Central memory CD4-positive, alpha-beta T cell (primary cell): Measurements from ENCODE around the gene IRS1.

Source experiments
- DNase-seq: peaks from one replicate; pipeline ENCODE4 v3.0.0; 2022

Gene IRS1

GRCh38 chr2:226813148-226813701, 13.6 kb upstream of the IRS1 start:
- DNase-seq: no peak

GRCh38 chr2:226803410-226803809, 3.8 kb upstream of the IRS1 start:
- no peak for DNase-seq

- peak; percentile 62 for DNase-seq
Measured at GRCh38 chr2:226802573-226802972, 3.0 kb upstream of the IRS1 start.

DNA sequence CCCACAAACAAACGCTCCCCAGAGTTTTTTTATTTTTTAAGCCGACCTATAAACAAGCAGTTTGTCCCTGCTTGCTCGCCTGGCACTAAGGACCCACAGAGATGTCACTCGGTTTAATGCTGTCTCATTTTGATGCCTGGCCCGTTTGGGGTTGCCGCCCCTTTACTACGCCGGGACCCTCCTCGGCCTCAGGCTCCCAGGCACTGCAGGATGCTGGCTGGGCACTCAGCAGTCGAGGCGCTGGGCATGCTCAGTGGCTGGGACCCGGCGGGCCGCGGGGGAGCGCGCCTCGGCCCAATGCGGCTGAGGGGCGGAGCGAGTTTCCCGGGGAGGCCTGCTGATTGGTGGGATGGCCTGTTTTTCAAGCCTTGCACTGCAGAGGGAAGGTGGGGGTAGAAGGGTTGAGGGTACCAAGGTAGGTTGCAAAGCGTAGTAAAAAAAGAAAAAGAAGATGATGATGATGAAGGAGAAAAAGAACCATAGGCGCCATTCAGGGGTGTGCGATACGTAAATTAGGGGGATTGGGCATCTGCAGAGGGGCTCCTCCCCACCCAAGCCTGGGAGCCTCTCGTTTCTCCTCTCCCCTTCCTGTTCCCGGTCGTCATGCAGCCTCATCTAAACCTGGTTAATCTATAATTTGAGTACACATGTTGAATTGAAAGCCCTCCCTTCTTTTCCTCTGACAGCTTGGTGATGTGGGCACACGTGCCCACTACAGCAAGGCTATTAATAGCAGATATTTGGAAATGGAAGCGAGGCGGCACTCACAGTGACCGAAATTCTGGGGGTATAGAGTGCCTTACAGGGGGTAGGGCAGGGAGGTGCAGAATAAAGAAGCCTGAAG, 1.5 kb upstream of the IRS1 start:
- peak; percentile 40 for DNase-seq

GRCh38 chr2:226799976-226800940, 638 bp upstream of the IRS1 start:
- DNase-seq: no peak

DNA sequence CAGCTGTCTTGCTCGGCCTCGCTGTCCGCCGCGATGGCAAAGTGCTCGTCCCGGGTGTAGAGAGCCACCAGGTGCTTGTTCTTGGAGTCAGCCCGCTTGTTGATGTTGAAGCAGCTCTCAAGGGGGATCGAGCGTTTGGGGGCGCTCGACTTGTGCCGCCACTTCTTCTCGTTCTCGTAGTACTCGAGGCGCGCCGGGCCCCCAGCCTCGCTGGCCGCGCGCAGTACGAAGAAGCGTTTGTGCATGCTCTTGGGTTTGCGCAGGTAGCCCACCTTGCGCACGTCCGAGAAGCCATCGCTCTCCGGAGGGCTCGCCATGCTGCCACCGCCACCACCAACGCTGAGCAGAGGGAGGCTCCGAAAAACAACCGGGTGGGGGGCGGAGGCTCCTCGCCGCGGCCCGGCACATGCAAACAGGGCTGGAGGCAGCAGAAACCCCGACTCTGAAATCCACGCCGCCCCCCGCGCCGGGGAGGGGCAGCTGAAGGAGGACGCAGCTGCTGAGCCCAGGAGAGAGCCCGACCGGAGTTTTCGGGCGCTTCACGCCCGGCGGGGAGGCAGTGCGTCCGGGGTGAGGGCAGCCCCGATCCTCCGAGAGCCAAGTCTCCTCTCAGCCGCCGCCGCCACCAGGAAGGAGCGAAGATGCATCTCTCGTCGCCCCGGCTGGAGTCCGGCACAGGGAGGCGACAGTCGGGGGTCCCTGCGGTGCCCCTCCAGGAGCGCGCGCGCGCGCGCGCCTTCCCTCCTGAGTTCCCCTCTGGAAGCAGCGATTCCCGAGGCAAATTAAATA, 1.0 kb downstream of the IRS1 start:
- peak; percentile 31 for DNase-seq

DNA sequence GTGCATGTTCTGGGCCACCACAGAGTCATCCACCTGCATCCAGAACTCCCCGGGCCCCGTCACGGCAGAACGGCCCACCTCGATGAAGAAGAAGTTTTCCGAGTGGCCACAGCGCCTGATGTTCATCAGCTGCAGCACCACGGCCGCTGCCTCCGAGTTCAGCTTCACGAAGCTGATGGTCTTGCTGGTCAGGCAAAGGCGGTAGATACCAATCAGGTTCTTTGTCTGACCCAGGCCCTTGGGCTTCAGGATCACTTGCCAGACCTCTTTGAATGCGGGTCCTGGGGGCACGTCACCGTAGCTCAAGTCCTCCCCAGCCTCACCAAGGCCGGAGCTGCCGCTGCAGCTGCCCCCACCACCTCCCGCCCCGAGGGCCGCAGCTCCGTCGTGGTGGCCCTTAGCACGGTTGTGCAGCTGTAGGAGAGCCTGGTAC, 1.6 kb downstream of the IRS1 start:
- no peak for DNase-seq

DNA sequence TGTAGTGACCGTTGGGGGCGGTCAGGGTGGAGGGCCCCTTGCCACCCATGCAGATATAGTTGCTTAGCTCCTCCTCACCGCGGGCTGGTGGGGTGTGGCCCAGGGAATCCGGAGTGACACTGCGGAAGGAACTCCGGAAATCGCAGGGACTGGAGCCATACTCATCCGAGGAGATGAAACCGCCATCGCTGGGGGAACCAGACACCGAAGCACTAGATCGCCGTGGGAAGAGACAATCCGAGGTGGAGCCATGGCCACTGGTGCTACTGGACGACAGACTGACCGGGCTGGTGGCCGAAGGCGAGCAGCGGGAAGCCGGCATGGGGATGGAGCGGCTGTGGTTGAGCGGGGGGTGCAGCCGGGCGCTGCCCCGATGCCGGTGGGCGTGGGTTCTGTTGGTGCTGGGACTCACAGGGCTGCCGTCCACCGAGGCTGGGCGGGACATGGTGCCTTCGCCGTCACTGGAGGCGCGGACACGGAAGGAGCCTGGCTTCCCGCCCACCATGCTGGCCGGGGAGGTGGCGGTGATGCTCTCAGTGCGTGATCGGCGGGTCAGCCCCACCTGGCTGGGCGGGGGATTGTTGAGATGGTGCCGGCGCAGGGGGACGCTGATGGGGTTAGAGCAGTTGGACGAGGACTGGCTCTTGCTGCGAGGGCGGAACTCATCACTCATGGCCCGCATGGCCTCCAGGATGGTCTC, 2.2 kb downstream of the IRS1 start:
- DNase-seq: no peak

- no peak for DNase-seq
Measured at GRCh38 chr2:226796840-226797288, 2.8 kb downstream of the IRS1 start.

- DNase-seq: no peak
Measured at GRCh38 chr2:226796012-226796839, 3.4 kb downstream of the IRS1 start.

- DNase-seq: no peak
Measured at GRCh38 chr2:226795281-226796011, 4.2 kb downstream of the IRS1 start.

DNA sequence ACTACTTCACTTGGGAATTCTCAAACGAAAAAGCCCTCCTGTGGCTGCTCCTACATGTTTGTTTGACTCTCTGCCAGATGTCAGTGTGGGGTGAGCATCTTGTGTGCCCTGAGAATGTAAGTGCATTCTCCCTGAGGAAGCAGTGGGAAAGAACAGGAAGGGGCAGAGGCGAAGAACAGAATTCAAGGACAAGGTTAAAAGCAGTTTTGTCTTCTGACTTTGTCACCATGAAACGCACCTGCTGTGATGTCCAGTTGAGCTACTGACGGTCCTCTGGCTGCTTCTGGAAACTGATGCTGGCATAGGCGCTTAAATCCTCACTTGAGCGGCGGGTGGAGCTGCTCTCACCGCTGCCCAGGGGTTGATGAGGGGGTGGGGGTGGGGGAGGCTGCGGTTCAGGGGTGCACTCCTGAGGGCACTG, 4.9 kb downstream of the IRS1 start:
- DNase-seq: no peak

GRCh38 chr2:226794196-226794661, 5.4 kb downstream of the IRS1 start:
- DNase-seq: no peak

GRCh38 chr2:226793646-226794045, 6.0 kb downstream of the IRS1 start:
- no peak for DNase-seq

- no peak for DNase-seq
Measured at GRCh38 chr2:226792155-226792881, 7.3 kb downstream of the IRS1 start.

DNA sequence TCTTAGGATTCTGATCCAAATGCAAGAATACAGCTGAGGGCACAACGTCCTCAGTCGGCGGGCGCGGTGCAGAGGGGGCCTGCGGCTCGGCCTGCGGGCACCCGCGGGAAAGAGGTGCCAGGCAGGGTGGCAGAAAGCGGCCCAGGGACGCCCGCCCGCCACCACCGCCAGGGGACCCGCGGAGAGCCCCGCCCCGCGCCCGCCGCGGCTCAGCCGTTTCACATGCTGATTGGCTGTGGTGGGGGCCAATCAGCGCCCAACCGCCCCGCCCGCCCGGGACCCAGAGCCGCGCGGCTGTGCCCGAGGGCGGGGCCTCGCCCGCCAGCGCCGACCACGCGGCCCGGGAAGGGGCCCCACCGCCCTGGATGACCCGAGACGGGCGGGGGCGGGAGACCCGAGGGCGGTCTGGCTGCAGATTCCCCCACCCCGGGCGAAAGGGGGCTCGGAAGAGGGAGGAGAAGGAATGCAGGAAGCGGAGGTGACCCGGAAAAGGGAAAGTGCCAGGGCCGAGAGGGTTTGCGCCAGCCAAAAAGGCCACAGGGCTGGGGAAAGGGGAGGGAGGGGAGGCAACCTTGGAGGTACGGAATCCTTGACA, 8.0 kb downstream of the IRS1 start:
- peak; percentile 93 for DNase-seq

GRCh38 chr2:226791056-226791486, 8.5 kb downstream of the IRS1 start:
- no peak for DNase-seq

DNA sequence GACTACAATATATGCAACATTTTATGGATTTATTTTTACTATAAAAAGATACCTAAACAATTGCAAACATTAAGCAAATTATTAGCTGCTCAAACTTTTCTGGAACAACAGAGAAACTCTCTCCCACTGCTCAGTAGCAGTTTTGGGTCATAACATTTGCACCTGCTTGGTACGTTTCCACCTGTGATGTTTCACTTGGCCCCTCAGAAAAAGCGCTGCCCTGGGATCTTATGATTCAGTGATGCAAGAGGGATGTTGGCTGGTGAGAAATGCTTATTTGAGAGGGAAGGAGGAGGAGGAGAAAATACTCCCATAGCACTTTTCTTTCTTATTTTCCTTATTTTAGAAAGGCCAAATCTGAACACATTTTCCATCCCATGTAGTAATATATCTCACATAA, 9.2 kb downstream of the IRS1 start:
- DNase-seq: no peak

GRCh38 chr2:226790011-226790410, 9.6 kb downstream of the IRS1 start:
- no peak for DNase-seq
